Esophagus muscularis mucosa (tissue), 4 donors: Measurements from ENCODE around the gene GFAP.

Source experiments
- EP300 ChIP-seq: sonication (generic); formaldehyde crosslinking; IDR thresholded peaks from one replicate; pipeline ENCODE4 v1.6.1; 2017; ENCODE audit warnings: antibody characterized with exemption
- POLR2A ChIP-seq: fragments of 450-650 bp; IDR thresholded peaks from one replicate; pipeline ENCODE4 v1.6.1; 2017; ENCODE audit warnings: antibody characterized with exemption, moderate library complexity, mild to moderate bottlenecking, low read depth
- POLR2AphosphoS5 ChIP-seq, 2 donors: sonication (generic); formaldehyde crosslinking; IDR thresholded peaks; one replicate each; pipeline ENCODE4 v1.6.1; 2017; ENCODE audit warnings: antibody characterized with exemption in 2 of 2
- TF ChIP-seq, protein P1 (sequence below), 3 experiments: fragments of 200-600 bp in 2 of 3; fragments of 450-650 bp in 1 of 3; sonication (generic) in 2 of 3; IDR thresholded peaks; one replicate each; pipeline ENCODE4 v1.5.1; 2017 to 2019; ENCODE audit warnings: antibody characterized with exemption in 3 of 3, mild to moderate bottlenecking in 2 of 3, moderate library complexity in 1 of 3

- TF ChIP-seq, protein P1, sequence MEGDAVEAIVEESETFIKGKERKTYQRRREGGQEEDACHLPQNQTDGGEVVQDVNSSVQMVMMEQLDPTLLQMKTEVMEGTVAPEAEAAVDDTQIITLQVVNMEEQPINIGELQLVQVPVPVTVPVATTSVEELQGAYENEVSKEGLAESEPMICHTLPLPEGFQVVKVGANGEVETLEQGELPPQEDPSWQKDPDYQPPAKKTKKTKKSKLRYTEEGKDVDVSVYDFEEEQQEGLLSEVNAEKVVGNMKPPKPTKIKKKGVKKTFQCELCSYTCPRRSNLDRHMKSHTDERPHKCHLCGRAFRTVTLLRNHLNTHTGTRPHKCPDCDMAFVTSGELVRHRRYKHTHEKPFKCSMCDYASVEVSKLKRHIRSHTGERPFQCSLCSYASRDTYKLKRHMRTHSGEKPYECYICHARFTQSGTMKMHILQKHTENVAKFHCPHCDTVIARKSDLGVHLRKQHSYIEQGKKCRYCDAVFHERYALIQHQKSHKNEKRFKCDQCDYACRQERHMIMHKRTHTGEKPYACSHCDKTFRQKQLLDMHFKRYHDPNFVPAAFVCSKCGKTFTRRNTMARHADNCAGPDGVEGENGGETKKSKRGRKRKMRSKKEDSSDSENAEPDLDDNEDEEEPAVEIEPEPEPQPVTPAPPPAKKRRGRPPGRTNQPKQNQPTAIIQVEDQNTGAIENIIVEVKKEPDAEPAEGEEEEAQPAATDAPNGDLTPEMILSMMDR (IDR thresholded peaks at IDR 0.05), result no peak
- TF ChIP-seq POLR2A, result no peak
- TF ChIP-seq EP300, result no peak
- no peak for TF ChIP-seq POLR2AphosphoS5 (IDR thresholded peaks at IDR 0.05)
These were observed 38.2 kb downstream of the GFAP start for GRCh38 chr17:44877121-44877520.
